HG03342 (cell line): ENCODE results near the gene CORO1C.
"Not testable (repeated sequence)": the region's sequence is repeated elsewhere in the genome, so short reads cannot be mapped to it uniquely, and the experiment has no call there.

Experiments
- ATAC-seq: cut with Tn5 transposase; IDR thresholded peaks from one replicate; pipeline ENCODE4 v1.9.1; 2021; ENCODE audit warnings: mild to moderate bottlenecking, moderate library complexity; ENCODE audit not compliant: unreplicated experiment

Gene CORO1C

GRCh38 chr12:108638141-108638827 lies 93.0 kb downstream of the CORO1C start:
- no peak for ATAC-seq

- no peak for ATAC-seq
Measured at GRCh38 chr12:108637222-108637971, 93.9 kb downstream of the CORO1C start.

- ATAC-seq, result no peak
Measured at GRCh38 chr12:108635997-108636808, 95.1 kb downstream of the CORO1C start.

GRCh38 chr12:108635201-108635996 lies 95.9 kb downstream of the CORO1C start:
- ATAC-seq, result peak; percentile 56

GRCh38 chr12:108634341-108634751 lies 97.0 kb downstream of the CORO1C start:
- no peak for ATAC-seq

- peak; percentile 44 for ATAC-seq
Measured at GRCh38 chr12:108633534-108634248, 97.6 kb downstream of the CORO1C start, which contains the start of gene SELPLG. SELPLG (minus strand) TSS chr12:108633894; CDS start chr12:108624307, 9,587 bp downstream.

- ATAC-seq, result no peak
Measured at GRCh38 chr12:108633081-108633533, 98.2 kb downstream of the CORO1C start.

- not testable (repeated sequence) for ATAC-seq
Measured at GRCh38 chr12:108631261-108631660, 100.1 kb downstream of the CORO1C start.

GRCh38 chr12:108630481-108631207 lies 100.7 kb downstream of the CORO1C start:
- no peak for ATAC-seq

- ATAC-seq, result no peak
Measured at GRCh38 chr12:108629824-108630476, 101.4 kb downstream of the CORO1C start.

GRCh38 chr12:108629151-108629550 lies 102.2 kb downstream of the CORO1C start:
- no peak for ATAC-seq

- no peak for ATAC-seq
Measured at GRCh38 chr12:108627134-108627920, 104.0 kb downstream of the CORO1C start.

GRCh38 chr12:108625228-108625627 lies 106.1 kb downstream of the CORO1C start:
- ATAC-seq, result no peak

- ATAC-seq, result no peak
Measured at GRCh38 chr12:108623577-108623976, 107.7 kb downstream of the CORO1C start.

GRCh38 chr12:108622921-108623514 lies 108.3 kb downstream of the CORO1C start:
- ATAC-seq, result no peak

GRCh38 chr12:108622421-108622820 lies 108.9 kb downstream of the CORO1C start:
- ATAC-seq, result no peak

- no peak for ATAC-seq
Measured at GRCh38 chr12:108621161-108621560, 110.2 kb downstream of the CORO1C start.
